Measurements from ENCODE around the gene KLHL26.

The KLHL26 gene

GRCh38 chr19:18650468-18651041 lies 13.7 kb downstream of the KLHL26 start:
- peak; percentile 32 for DNase-seq (ENCODE audit: low read depth)
- no peak for TF ChIP-seq CTCF (IDR thresholded peaks at IDR 0.05; ENCODE audit: low read depth, low read length, missing control alignments)
- in situ Hi-C loops (cut with HindIII; ENCODE audit: low sequenced_read_pairs), result no loop called here
- no peak overlapping the region for H3K4me3 ChIP-seq (ENCODE audit: low read depth, low read length)

- in situ Hi-C loops (cut with HindIII; ENCODE audit: low sequenced_read_pairs), result no loop called here
- TF ChIP-seq CTCF (IDR thresholded peaks at IDR 0.05; ENCODE audit: low read depth, low read length, missing control alignments), result no peak
- no peak for DNase-seq (ENCODE audit: low read depth)
- no peak overlapping the region for H3K4me3 ChIP-seq (ENCODE audit: low read depth, low read length)
These were observed 14.5 kb downstream of the KLHL26 start for GRCh38 chr19:18651300-18651699.

- DNase-seq (ENCODE audit: low read depth), result no peak
- no peak for TF ChIP-seq CTCF (IDR thresholded peaks at IDR 0.05; ENCODE audit: low read depth, low read length, missing control alignments)
- no peak overlapping the region for H3K4me3 ChIP-seq (ENCODE audit: low read depth, low read length)
- in situ Hi-C loops (cut with HindIII; ENCODE audit: low sequenced_read_pairs), result no loop called here
These were observed 14.9 kb downstream of the KLHL26 start for GRCh38 chr19:18651733-18652132.

GRCh38 chr19:18653853-18654252 lies 17.0 kb downstream of the KLHL26 start:
- in situ Hi-C loops (cut with HindIII; ENCODE audit: low sequenced_read_pairs), result no loop called here
- TF ChIP-seq CTCF (IDR thresholded peaks at IDR 0.05; ENCODE audit: low read depth, low read length, missing control alignments), result no peak
- no peak overlapping the region for H3K4me3 ChIP-seq (ENCODE audit: low read depth, low read length)
- DNase-seq (ENCODE audit: low read depth), result no peak

- in situ Hi-C loops (cut with HindIII; ENCODE audit: low sequenced_read_pairs), result no loop called here
- no peak for TF ChIP-seq CTCF (IDR thresholded peaks at IDR 0.05; ENCODE audit: low read depth, low read length, missing control alignments)
These were observed 17.6 kb downstream of the KLHL26 start for GRCh38 chr19:18654469-18654868.

GRCh38 chr19:18655173-18655844 lies 18.5 kb downstream of the KLHL26 start:
- in situ Hi-C loops (cut with HindIII; ENCODE audit: low sequenced_read_pairs), result no loop called here

More at GRCh38 chr19:18654469-18654868, 17.6 kb downstream of the KLHL26 start:
- no peak for DNase-seq (ENCODE audit: low read depth)
- no peak overlapping the region for H3K4me3 ChIP-seq (ENCODE audit: low read depth, low read length)

More at GRCh38 chr19:18655173-18655844, 18.5 kb downstream of the KLHL26 start:
- no peak for DNase-seq (ENCODE audit: low read depth)
- no peak for TF ChIP-seq CTCF (IDR thresholded peaks at IDR 0.05; ENCODE audit: low read depth, low read length, missing control alignments)
- H3K4me3 ChIP-seq (ENCODE audit: low read depth, low read length), result no peak overlapping the region

Data from astrocyte of the cerebellum (primary cell).